HEK293 (cell line): ENCODE data around the gene CCNK.

Source experiments
- CTCF ChIA-PET: fragments of 350-600 bp; formaldehyde crosslinking; extraction: SDS; loops from one replicate; lab custom pipeline; 2021; ENCODE audit warnings: antibody characterized with exemption; lab: Yijun Ruan, JAX
- POLR2A ChIA-PET: fragments of 300-600 bp; formaldehyde crosslinking; extraction: SDS; loops from one replicate; lab custom pipeline; 2020; ENCODE audit warnings: antibody characterized with exemption, inconsistent platforms; lab: Yijun Ruan, JAX
- H3K27ac ChIP-seq: fragments of 200-500 bp; sonication (Bioruptor generic); 2 replicates; pipeline ENCODE4 v1.5.1; 2014; ENCODE audit warnings: low read depth, low read length, control low read depth, inconsistent platforms; ENCODE audit errors: extremely low read depth
- H3K36me3 ChIP-seq, 2 experiments: fragments of 200-500 bp in 1 of 2; sonication (Bioruptor generic) in 1 of 2; 1 replicate in 1 of 2; 2 replicates in 1 of 2; pipeline ENCODE4 v1.5.1; 2014 to 2017; ENCODE audit warnings: inconsistent platforms in 2 of 2, low read length in 2 of 2; ENCODE audit not compliant: control insufficient read depth in 2 of 2, insufficient read depth in 1 of 2
- H3K4me1 ChIP-seq: fragments of 200-500 bp; sonication (Bioruptor generic); 2 replicates; pipeline ENCODE4 v1.5.1; 2014; ENCODE audit warnings: mild to moderate bottlenecking, low read length, inconsistent platforms; ENCODE audit not compliant: control insufficient read depth, insufficient read depth
- H3K4me3 ChIP-seq: 2 replicates; pipeline ENCODE4 v1.5.1; 2011; ENCODE audit warnings: low read depth, mild to moderate bottlenecking, control low read depth, low read length, moderate library complexity
- H3K9me3 ChIP-seq: fragments of 200-500 bp; sonication (Bioruptor generic); 2 replicates; pipeline ENCODE4 v1.5.1; 2014; ENCODE audit warnings: low read depth, low read length, inconsistent platforms; ENCODE audit not compliant: control insufficient read depth, insufficient read depth
- EGR2 ChIP-seq: fragments of 450-650 bp; formaldehyde crosslinking; IDR thresholded peaks from 2 replicates; pipeline ENCODE4 v1.5.1; 2016; ENCODE audit warnings: low read depth, missing biosample characterization, missing genetic modification characterization
- SCRT1 ChIP-seq: fragments of 450-650 bp; formaldehyde crosslinking; IDR thresholded peaks from 2 replicates; pipeline ENCODE4 v1.5.1; 2016; ENCODE audit warnings: missing biosample characterization, missing genetic modification characterization, borderline replicate concordance
- TRIM28 ChIP-seq: IDR thresholded peaks from 2 replicates; pipeline ENCODE4 v1.6.1; 2011; ENCODE audit warnings: low read length, control low read depth, borderline replicate concordance
- ZEB2 ChIP-seq: fragments of 450-650 bp; formaldehyde crosslinking; IDR thresholded peaks from 2 replicates; pipeline ENCODE4 v1.5.1; 2016; ENCODE audit warnings: missing biosample characterization, missing genetic modification characterization
- ZFHX2 ChIP-seq: fragments of 450-650 bp; formaldehyde crosslinking; conservative IDR thresholded peaks from 2 replicates; pipeline ENCODE4 v1.5.1; 2016; ENCODE audit warnings: missing biosample characterization, missing genetic modification characterization
- ZIC2 ChIP-seq: fragments of 450-650 bp; formaldehyde crosslinking; IDR thresholded peaks from 2 replicates; pipeline ENCODE4 v1.5.1; 2016; ENCODE audit warnings: missing biosample characterization, missing genetic modification characterization
- ZNF121 ChIP-seq: fragments of 450-650 bp; formaldehyde crosslinking; IDR thresholded peaks from 2 replicates; pipeline ENCODE4 v1.5.1; 2016; ENCODE audit warnings: missing biosample characterization, missing genetic modification characterization
- ZNF157 ChIP-seq: fragments of 450-650 bp; formaldehyde crosslinking; IDR thresholded peaks from 2 replicates; pipeline ENCODE4 v1.5.1; 2016; ENCODE audit warnings: missing biosample characterization, missing genetic modification characterization
- ZNF18 ChIP-seq: fragments of 450-650 bp; formaldehyde crosslinking; IDR thresholded peaks from 2 replicates; pipeline ENCODE4 v1.5.1; 2016; ENCODE audit warnings: missing biosample characterization, missing genetic modification characterization
- ZNF2 ChIP-seq: fragments of 450-650 bp; formaldehyde crosslinking; IDR thresholded peaks from 2 replicates; pipeline ENCODE4 v1.5.1; 2016; ENCODE audit warnings: missing biosample characterization, missing genetic modification characterization
- ZNF324 ChIP-seq: fragments of 450-650 bp; formaldehyde crosslinking; IDR thresholded peaks from 2 replicates; pipeline ENCODE4 v1.5.1; 2016; ENCODE audit warnings: missing biosample characterization, missing genetic modification characterization
- ZNF600 ChIP-seq: fragments of 450-650 bp; formaldehyde crosslinking; IDR thresholded peaks from 2 replicates; pipeline ENCODE4 v1.5.1; 2016; ENCODE audit warnings: missing biosample characterization, missing genetic modification characterization
- ZNF664 ChIP-seq: fragments of 450-650 bp; formaldehyde crosslinking; IDR thresholded peaks from 2 replicates; pipeline ENCODE4 v1.5.1; 2016; ENCODE audit warnings: missing biosample characterization, missing genetic modification characterization
- ZNF768 ChIP-seq: fragments of 450-650 bp; formaldehyde crosslinking; IDR thresholded peaks from 2 replicates; pipeline ENCODE4 v1.5.1; 2018; ENCODE audit warnings: missing biosample characterization, mild to moderate bottlenecking, missing genetic modification characterization
- ZSCAN30 ChIP-seq: fragments of 450-650 bp; IDR thresholded peaks from 2 replicates; pipeline ENCODE4 v1.5.1; 2018; ENCODE audit warnings: missing biosample characterization, mild to moderate bottlenecking, missing genetic modification characterization, moderate library complexity
- TF ChIP-seq, protein P1 (sequence below): fragments of 450-650 bp; formaldehyde crosslinking; optimal IDR thresholded peaks from 2 replicates; pipeline ENCODE3; 2016; ENCODE audit warnings: missing biosample characterization, mild to moderate bottlenecking, missing genetic modification characterization
- TF ChIP-seq, protein P2 (sequence below): fragments of 450-650 bp; IDR thresholded peaks from 2 replicates; pipeline ENCODE4 v1.5.1; 2018; ENCODE audit warnings: missing biosample characterization, mild to moderate bottlenecking, missing genetic modification characterization
- TF ChIP-seq, protein P3 (sequence below): fragments of 450-650 bp; formaldehyde crosslinking; IDR thresholded peaks from 2 replicates; pipeline ENCODE4 v1.5.1; 2016; ENCODE audit warnings: missing biosample characterization, missing genetic modification characterization
- TF ChIP-seq, protein P4 (sequence below): fragments of 450-650 bp; formaldehyde crosslinking; IDR thresholded peaks from 2 replicates; pipeline ENCODE4 v1.5.1; 2016; ENCODE audit warnings: missing biosample characterization, missing genetic modification characterization
- TF ChIP-seq, protein P5 (sequence below): fragments of 450-650 bp; formaldehyde crosslinking; IDR thresholded peaks from 2 replicates; pipeline ENCODE4 v1.5.1; 2016; ENCODE audit warnings: missing biosample characterization, missing genetic modification characterization

CCNK gene

GRCh38 chr14:99549684-99550083 lies 68.5 kb downstream of the CCNK start:
- Histone ChIP-seq H3K9me3 (no peaks in the 10 kb centered on the region), H3K36me3 (no peaks in the 10 kb centered on the region), H3K27ac (no peak overlapping the region), H3K4me1 (peaks cover 11% of the 10 kb centered on the region), H3K4me3 (no peak overlapping the region)
- POLR2A ChIA-PET: no interaction called here
- no peak for TF ChIP-seq ZNF157 (tag by site-specific recombination)
- TF ChIP-seq ZNF324 (tag by site-specific recombination): no peak
- TF ChIP-seq, protein P1, sequence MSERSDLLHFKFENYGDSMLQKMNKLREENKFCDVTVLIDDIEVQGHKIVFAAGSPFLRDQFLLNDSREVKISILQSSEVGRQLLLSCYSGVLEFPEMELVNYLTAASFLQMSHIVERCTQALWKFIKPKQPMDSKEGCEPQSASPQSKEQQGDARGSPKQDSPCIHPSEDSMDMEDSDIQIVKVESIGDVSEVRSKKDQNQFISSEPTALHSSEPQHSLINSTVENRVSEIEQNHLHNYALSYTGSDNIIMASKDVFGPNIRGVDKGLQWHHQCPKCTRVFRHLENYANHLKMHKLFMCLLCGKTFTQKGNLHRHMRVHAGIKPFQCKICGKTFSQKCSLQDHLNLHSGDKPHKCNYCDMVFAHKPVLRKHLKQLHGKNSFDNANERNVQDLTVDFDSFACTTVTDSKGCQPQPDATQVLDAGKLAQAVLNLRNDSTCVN (tag by site-specific recombination): peak; percentile 10
- peak; percentile 90 for TF ChIP-seq ZIC2 (tag by site-specific recombination)
- TF ChIP-seq ZNF600 (tag by site-specific recombination): peak; percentile 44; the same call in 1 of the 2 replicates
- TF ChIP-seq, protein P2, sequence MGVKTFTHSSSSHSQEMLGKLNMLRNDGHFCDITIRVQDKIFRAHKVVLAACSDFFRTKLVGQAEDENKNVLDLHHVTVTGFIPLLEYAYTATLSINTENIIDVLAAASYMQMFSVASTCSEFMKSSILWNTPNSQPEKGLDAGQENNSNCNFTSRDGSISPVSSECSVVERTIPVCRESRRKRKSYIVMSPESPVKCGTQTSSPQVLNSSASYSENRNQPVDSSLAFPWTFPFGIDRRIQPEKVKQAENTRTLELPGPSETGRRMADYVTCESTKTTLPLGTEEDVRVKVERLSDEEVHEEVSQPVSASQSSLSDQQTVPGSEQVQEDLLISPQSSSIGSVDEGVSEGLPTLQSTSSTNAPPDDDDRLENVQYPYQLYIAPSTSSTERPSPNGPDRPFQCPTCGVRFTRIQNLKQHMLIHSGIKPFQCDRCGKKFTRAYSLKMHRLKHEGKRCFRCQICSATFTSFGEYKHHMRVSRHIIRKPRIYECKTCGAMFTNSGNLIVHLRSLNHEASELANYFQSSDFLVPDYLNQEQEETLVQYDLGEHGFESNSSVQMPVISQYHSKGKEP: peak; percentile 28; the same call in 1 of the 2 replicates
- CTCF ChIA-PET: no interaction called here

GRCh38 chr14:99550387-99550992 lies 69.3 kb downstream of the CCNK start:
- Histone ChIP-seq H3K27ac (no peak overlapping the region), H3K9me3 (no peaks in the 10 kb centered on the region), H3K4me3 (no peak overlapping the region), H3K36me3 (no peaks in the 10 kb centered on the region), H3K4me1 (peaks cover 11% of the 10 kb centered on the region)
- ChIA-PET CTCF (no interaction called here), POLR2A (no interaction called here)
- TF ChIP-seq, protein P3, sequence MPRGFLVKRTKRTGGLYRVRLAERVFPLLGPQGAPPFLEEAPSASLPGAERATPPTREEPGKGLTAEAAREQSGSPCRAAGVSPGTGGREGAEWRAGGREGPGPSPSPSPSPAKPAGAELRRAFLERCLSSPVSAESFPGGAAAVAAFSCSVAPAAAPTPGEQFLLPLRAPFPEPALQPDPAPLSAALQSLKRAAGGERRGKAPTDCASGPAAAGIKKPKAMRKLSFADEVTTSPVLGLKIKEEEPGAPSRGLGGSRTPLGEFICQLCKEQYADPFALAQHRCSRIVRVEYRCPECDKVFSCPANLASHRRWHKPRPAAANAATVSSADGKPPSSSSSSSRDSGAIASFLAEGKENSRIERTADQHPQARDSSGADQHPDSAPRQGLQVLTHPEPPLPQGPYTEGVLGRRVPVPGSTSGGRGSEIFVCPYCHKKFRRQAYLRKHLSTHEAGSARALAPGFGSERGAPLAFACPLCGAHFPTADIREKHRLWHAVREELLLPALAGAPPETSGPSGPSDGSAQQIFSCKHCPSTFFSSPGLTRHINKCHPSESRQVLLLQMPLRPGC (tag by site-specific recombination): no peak
- TF ChIP-seq, protein P4, sequence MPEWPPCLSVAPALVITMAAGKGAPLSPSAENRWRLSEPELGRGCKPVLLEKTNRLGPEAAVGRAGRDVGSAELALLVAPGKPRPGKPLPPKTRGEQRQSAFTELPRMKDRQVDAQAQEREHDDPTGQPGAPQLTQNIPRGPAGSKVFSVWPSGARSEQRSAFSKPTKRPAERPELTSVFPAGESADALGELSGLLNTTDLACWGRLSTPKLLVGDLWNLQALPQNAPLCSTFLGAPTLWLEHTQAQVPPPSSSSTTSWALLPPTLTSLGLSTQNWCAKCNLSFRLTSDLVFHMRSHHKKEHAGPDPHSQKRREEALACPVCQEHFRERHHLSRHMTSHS: no peak
- TF ChIP-seq TRIM28: no peak
- TF ChIP-seq ZNF2 (tag by site-specific recombination): no peak
- no peak for TF ChIP-seq ZNF664 (tag by site-specific recombination)
- no peak for TF ChIP-seq ZNF121 (tag by site-specific recombination)
- peak; percentile 68; the same call in 1 of the 2 replicates for TF ChIP-seq ZNF768

- no peak overlapping the region for H3K27ac ChIP-seq
- H3K4me3 ChIP-seq: no peak overlapping the region
- no peaks in the 10 kb centered on the region for H3K9me3 ChIP-seq
- ChIA-PET CTCF (no interaction called here), POLR2A (no interaction called here)
- peaks cover 4% of the 10 kb centered on the region for H3K4me1 ChIP-seq
- no peaks in the 10 kb centered on the region for H3K36me3 ChIP-seq
- TF ChIP-seq, protein P4: no peak
- peak; percentile 100 for TF ChIP-seq ZEB2 (tag by site-specific recombination)
- TF ChIP-seq ZFHX2 (tag by site-specific recombination): peak; percentile 90
- TF ChIP-seq ZNF18: peak; percentile 63
- TF ChIP-seq EGR2 (tag by site-specific recombination): peak; percentile 89
- no peak for TF ChIP-seq ZSCAN30 (tag by site-specific recombination)
- TF ChIP-seq SCRT1 (tag by site-specific recombination): peak; percentile 88; the same call in 1 of the 2 replicates
- TF ChIP-seq, protein P5, sequence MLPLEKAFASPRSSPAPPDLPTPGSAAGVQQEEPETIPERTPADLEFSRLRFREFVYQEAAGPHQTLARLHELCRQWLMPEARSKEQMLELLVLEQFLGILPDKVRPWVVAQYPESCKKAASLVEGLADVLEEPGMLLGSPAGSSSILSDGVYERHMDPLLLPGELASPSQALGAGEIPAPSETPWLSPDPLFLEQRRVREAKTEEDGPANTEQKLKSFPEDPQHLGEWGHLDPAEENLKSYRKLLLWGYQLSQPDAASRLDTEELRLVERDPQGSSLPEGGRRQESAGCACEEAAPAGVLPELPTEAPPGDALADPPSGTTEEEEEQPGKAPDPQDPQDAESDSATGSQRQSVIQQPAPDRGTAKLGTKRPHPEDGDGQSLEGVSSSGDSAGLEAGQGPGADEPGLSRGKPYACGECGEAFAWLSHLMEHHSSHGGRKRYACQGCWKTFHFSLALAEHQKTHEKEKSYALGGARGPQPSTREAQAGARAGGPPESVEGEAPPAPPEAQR (tag by site-specific recombination): no peak
Observed at GRCh38 chr14:99551034-99551922, 70.1 kb downstream of the CCNK start.
